Sigmoid colon (tissue), 7 donors: ENCODE data around the gene TSPAN1. TPM values are rescaled to one million over a fixed set of nuclear protein-coding genes. Genes with fewer than 3 reads are reported as not detected.

Experiments used
- DNase-seq: peaks from one replicate; pipeline ENCODE4 v3.0.0-alpha.2; 2019
- H3K27ac ChIP-seq, 4 donors: fragments of 200-600 bp; sonication (generic); one replicate each; pipeline ENCODE4 v1.5.1; 2016 to 2019; ENCODE audit warnings: mild to moderate bottlenecking in 1 of 4
- H3K27me3 ChIP-seq, 3 donors: fragments of 200-600 bp; sonication (generic); one replicate each; pipeline ENCODE4 v1.5.1; 2019; ENCODE audit warnings: mild to moderate bottlenecking in 1 of 3
- H3K36me3 ChIP-seq, 4 donors: fragments of 200-600 bp; sonication (generic); one replicate each; pipeline ENCODE4 v1.5.1; 2016 to 2019
- H3K4me1 ChIP-seq, 4 donors: fragments of 200-600 bp; sonication (generic); one replicate each; pipeline ENCODE4 v1.5.1; 2017 to 2019
- H3K4me3 ChIP-seq, 4 donors: fragments of 200-600 bp; sonication (generic); one replicate each; pipeline ENCODE4 v1.5.1; 2017 to 2019; ENCODE audit warnings: mild to moderate bottlenecking in 2 of 4, moderate library complexity in 1 of 4
- H3K9me3 ChIP-seq, 4 donors: fragments of 200-600 bp in 3 of 4; sonication (generic) in 3 of 4; one replicate each; pipeline versions ENCODE4 v1.5.1 to v1.6.1; 2013 to 2019
- CTCF ChIP-seq, 4 experiments: fragments of 450-650 bp in 3 of 4; fragments of 200-600 bp in 1 of 4; IDR thresholded peaks; one replicate each; pipeline ENCODE4 v1.5.1; 2016 to 2019; ENCODE audit warnings: antibody characterized with exemption in 4 of 4, mild to moderate bottlenecking in 3 of 4, moderate library complexity in 2 of 4
- EP300 ChIP-seq, 4 donors: sonication (generic); formaldehyde crosslinking; IDR thresholded peaks; one replicate each; pipeline ENCODE4 v1.6.1; 2017; ENCODE audit warnings: antibody characterized with exemption in 4 of 4
- POLR2A ChIP-seq, 2 donors: fragments of 450-650 bp; IDR thresholded peaks; one replicate each; pipeline ENCODE4 v1.6.1; 2016; ENCODE audit warnings: antibody characterized with exemption in 2 of 2, mild to moderate bottlenecking in 2 of 2, moderate library complexity in 2 of 2
- POLR2AphosphoS5 ChIP-seq, 4 donors: sonication (generic); formaldehyde crosslinking; IDR thresholded peaks; one replicate each; pipeline ENCODE4 v1.6.1; 2017; ENCODE audit warnings: antibody characterized with exemption in 4 of 4
- WGBS, 2 donors: extraction: QIAGEN DNeasy Blood & Tissue Kit; methylation state at CpG; one replicate each; pipeline ENCODE4 v1.1.7; 2013; 5-methylcytosine and 5-hydroxymethylcytosine counted together
- intact Hi-C: fragments of 100-400 bp; cut with DNase I; formaldehyde crosslinking; loops from one replicate; pipeline ENCODE4 v1.15.1; 2023
- polyA plus RNA-seq, 3 donors: library from polyadenylated mRNA; stranded (reverse); fragments of 200-250 nt; gene quantifications; one replicate each; pipeline ENCODE4 v1.2.3, GENCODE V29; 2013
- total RNA-seq, 4 donors: library from RNA; depleted of rRNA; stranded (reverse); fragments of >200 nt; gene quantifications; one replicate each; pipeline ENCODE4 v1.1.0, GENCODE V29; 2016
- donor health status: healthy with polysubstance abuse.
- donor health status: Bipolar disorder and iron deficiency.
- donor health status: healthy.

Gene TSPAN1
- total and polyA plus RNA-seq, 7 donors = 0.95 to 1,233 (median 8.9) TPM

GRCh38 chr1:46157916-46158311, 17.0 kb upstream of the TSPAN1 start:
- WGBS, 2 donors = 93 to 97% methylated on average over 1 of the region's 1 CpG
- no peak for TF ChIP-seq CTCF (IDR thresholded peaks at IDR 0.05)
- no peak for TF ChIP-seq EP300 (IDR thresholded peaks at IDR 0.05)
- no peak for TF ChIP-seq POLR2AphosphoS5 (IDR thresholded peaks at IDR 0.05)
- no peak for TF ChIP-seq POLR2A (IDR thresholded peaks at IDR 0.05)
- Histone ChIP-seq H3K27ac (no peak overlapping the region), H3K4me1 (no peaks in the 10 kb centered on the region), H3K9me3 (no peaks in the 10 kb centered on the region), H3K36me3 (no peaks in the 10 kb centered on the region), H3K4me3 (no peak overlapping the region), H3K27me3 (no peaks in the 10 kb centered on the region)
- no peak for DNase-seq
- intact Hi-C loops = no loop called here

DNA sequence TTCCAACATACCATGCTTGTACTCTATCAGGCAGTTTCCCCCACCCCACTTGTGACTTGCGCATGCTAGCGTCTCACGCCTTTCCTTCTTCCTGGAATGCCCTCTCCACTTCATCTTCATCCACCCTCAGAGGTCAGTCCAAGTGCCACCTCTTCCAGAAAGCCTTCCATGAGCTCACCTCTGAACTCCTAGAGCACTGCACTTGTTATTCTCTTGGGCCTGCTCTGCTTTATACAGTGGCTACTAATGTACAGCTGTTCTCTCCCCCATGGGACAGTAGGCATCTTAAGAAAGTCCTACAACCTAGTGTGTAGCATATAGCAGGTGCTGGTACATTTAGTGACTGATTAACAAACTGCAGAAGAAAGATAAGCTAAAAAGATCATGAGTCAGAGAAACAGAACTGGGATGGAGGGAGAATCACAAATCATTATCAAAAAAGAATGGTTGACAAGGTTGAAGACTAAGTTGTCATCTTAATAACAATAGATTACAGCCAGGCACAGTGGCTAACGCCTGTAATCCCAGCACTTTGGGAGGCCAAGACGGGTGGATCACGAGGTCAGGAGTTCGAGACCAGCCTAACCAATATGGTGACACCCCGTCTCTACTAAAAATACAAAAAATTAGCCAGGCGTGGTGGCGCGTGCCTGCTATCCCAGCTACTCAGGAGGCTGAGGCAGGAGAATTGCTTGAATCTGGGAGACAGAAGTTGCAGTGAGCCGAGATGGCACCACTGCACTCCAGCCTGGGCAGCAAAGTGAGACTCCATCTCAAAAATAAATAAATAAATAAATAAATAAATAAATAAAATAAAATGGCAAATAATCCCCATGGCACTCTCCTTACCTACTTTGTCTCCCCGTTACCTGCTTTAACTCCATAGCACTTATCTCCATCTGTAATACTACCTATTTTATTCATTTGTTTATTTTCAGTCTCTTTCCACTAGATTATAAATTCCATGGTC, 16.3 kb upstream of the TSPAN1 start:
- DNase-seq = no peak
- no peaks in the 10 kb centered on the region for H3K36me3 ChIP-seq
- H3K27me3 ChIP-seq = no peaks in the 10 kb centered on the region
- no peak overlapping the region for H3K27ac ChIP-seq
- H3K9me3 ChIP-seq = no peaks in the 10 kb centered on the region
- H3K4me1 ChIP-seq = no peaks in the 10 kb centered on the region
- H3K4me3 ChIP-seq = no peak overlapping the region
- intact Hi-C loops = no loop called here
- no peak for TF ChIP-seq CTCF (IDR thresholded peaks at IDR 0.05)
- TF ChIP-seq POLR2A (IDR thresholded peaks at IDR 0.05) = no peak
- TF ChIP-seq POLR2AphosphoS5 (IDR thresholded peaks at IDR 0.05) = no peak
- no peak for TF ChIP-seq EP300 (IDR thresholded peaks at IDR 0.05)
- 93 to 95% methylated on average over 13 of the region's 13 CpGs for WGBS, 2 donors

GRCh38 chr1:46159516-46159915, 15.4 kb upstream of the TSPAN1 start:
- no peak for DNase-seq
- 80 to 84% methylated on average over 3 of the region's 3 CpGs for WGBS, 2 donors
- H3K4me3 ChIP-seq = no peak overlapping the region
- H3K36me3 ChIP-seq = no peaks in the 10 kb centered on the region
- H3K27ac ChIP-seq = no peak overlapping the region
- no peak for TF ChIP-seq EP300 (IDR thresholded peaks at IDR 0.05)
- TF ChIP-seq CTCF (IDR thresholded peaks at IDR 0.05) = no peak
- no peak for TF ChIP-seq POLR2AphosphoS5 (IDR thresholded peaks at IDR 0.05)
- TF ChIP-seq POLR2A (IDR thresholded peaks at IDR 0.05) = no peak
- intact Hi-C loops = no loop called here
- no peaks in the 10 kb centered on the region for H3K4me1 ChIP-seq
- H3K9me3 ChIP-seq = no peaks in the 10 kb centered on the region
- no peaks in the 10 kb centered on the region for H3K27me3 ChIP-seq

- H3K9me3 ChIP-seq = no peaks in the 10 kb centered on the region
- intact Hi-C loops = no loop called here
- H3K36me3 ChIP-seq = no peaks in the 10 kb centered on the region
- 92 to 93% methylated on average over 1 of the region's 1 CpG for WGBS, 2 donors
- DNase-seq = no peak
- no peaks in the 10 kb centered on the region for H3K4me1 ChIP-seq
- TF ChIP-seq POLR2A (IDR thresholded peaks at IDR 0.05) (no peak), POLR2AphosphoS5 (IDR thresholded peaks at IDR 0.05) (no peak), EP300 (IDR thresholded peaks at IDR 0.05) (no peak), CTCF (IDR thresholded peaks at IDR 0.05) (no peak)
- H3K27me3 ChIP-seq = no peaks in the 10 kb centered on the region
- H3K27ac ChIP-seq = no peak overlapping the region
- no peak overlapping the region for H3K4me3 ChIP-seq
These were observed 14.7 kb upstream of the TSPAN1 start for GRCh38 chr1:46160212-46160611.
